Nucleus accumbens (tissue), 56 donors: ENCODE results near the gene GRIK3.
"Not testable (repeated sequence)": the region's sequence is repeated elsewhere in the genome, so short reads cannot be mapped to it uniquely, and the experiment has no call there.

Source experiments
- DNase-seq, 56 donors: peaks; one replicate each; lab custom pipeline; 2025; lab: John Stamatoyannopoulos, UW

Gene GRIK3

GRCh38 chr1:36950604-36951291, 83.6 kb downstream of the GRIK3 start:
- no peak for DNase-seq

- DNase-seq = no peak
Observed at GRCh38 chr1:36948606-36949005, 85.7 kb downstream of the GRIK3 start.

GRCh38 chr1:36948147-36948546, 86.2 kb downstream of the GRIK3 start:
- DNase-seq = no peak

GRCh38 chr1:36947384-36947783, 86.9 kb downstream of the GRIK3 start:
- DNase-seq = no peak

- DNase-seq = no peak
Observed at GRCh38 chr1:36944883-36945282, 89.4 kb downstream of the GRIK3 start.

- no peak for DNase-seq
Observed at GRCh38 chr1:36942148-36942547, 92.2 kb downstream of the GRIK3 start.

GRCh38 chr1:36941316-36941978, 92.9 kb downstream of the GRIK3 start:
- no peak for DNase-seq

- no peak for DNase-seq
Observed at GRCh38 chr1:36938819-36939218, 95.5 kb downstream of the GRIK3 start.

- no peak for DNase-seq
Observed at GRCh38 chr1:36937371-36937770, 96.9 kb downstream of the GRIK3 start.

GRCh38 chr1:36934061-36934460, 100.3 kb downstream of the GRIK3 start:
- peak in 1 of 56 donors; percentile 16 for DNase-seq

GRCh38 chr1:36927826-36928225, 106.5 kb downstream of the GRIK3 start:
- no peak for DNase-seq

- DNase-seq = no peak
Observed at GRCh38 chr1:36925251-36925650, 109.1 kb downstream of the GRIK3 start.

- peak in 34 of 56 donors; percentile 4 to 73 (median 17) for DNase-seq
Observed at GRCh38 chr1:36924282-36924811, 110.0 kb downstream of the GRIK3 start.

GRCh38 chr1:36922593-36923426, 111.5 kb downstream of the GRIK3 start:
- DNase-seq = no peak

GRCh38 chr1:36922071-36922470, 112.2 kb downstream of the GRIK3 start:
- no peak for DNase-seq

- no peak for DNase-seq
Observed at GRCh38 chr1:36920801-36921405, 113.4 kb downstream of the GRIK3 start.

- DNase-seq = no peak
Observed at GRCh38 chr1:36920371-36920770, 113.9 kb downstream of the GRIK3 start.

- DNase-seq = no peak
Observed at GRCh38 chr1:36919491-36920145, 114.7 kb downstream of the GRIK3 start.

- no peak for DNase-seq
Observed at GRCh38 chr1:36918604-36919003, 115.7 kb downstream of the GRIK3 start.

- DNase-seq = not testable (repeated sequence)
Observed at GRCh38 chr1:36916542-36916941, 117.8 kb downstream of the GRIK3 start.
